PC-9 (cell line): ENCODE data around the gene CHRNA7. TPM values are rescaled to one million over a fixed set of nuclear protein-coding genes. Genes with fewer than 3 reads are reported as not detected.

ENCODE experiments used
- BruUV-seq: library from RNA; stranded (reverse); fragments of 400-500 nt; replicated peaks from 2 replicates; lab custom pipeline; 2021; lab: Mats Ljungman, UMichigan
- CTCF ChIA-PET: fragments of 300-600 bp; sonication (Branson Sonifier 250); formaldehyde crosslinking; loops from one replicate; lab custom pipeline; 2022; ENCODE audit warnings: antibody characterized with exemption; lab: Charles Lee
- POLR2A ChIA-PET: fragments of 300-600 bp; sonication (Branson Sonifier 250); formaldehyde crosslinking; loops from one replicate; lab custom pipeline; 2022; ENCODE audit warnings: antibody characterized with exemption; ENCODE audit not compliant: unreplicated experiment; lab: Charles Lee
- DNase-seq, 2 experiments: peaks; one replicate each; pipeline versions ENCODE4 v3.0.0 to v3.0.0-alpha.2; 2015 to 2022; ENCODE audit warnings: mixed read lengths in 1 of 2
- H2AFZ ChIP-seq: fragments of 200-600 bp; sonication (generic); 2 replicates; pipeline ENCODE4 v1.8.1; 2017; ENCODE audit warnings: antibody characterized with exemption
- H3F3A ChIP-seq: fragments of 200-600 bp; sonication (generic); 2 replicates; pipeline ENCODE4 v1.8.1; 2017; ENCODE audit warnings: antibody characterized with exemption, mild to moderate bottlenecking, low read depth; ENCODE audit not compliant: insufficient read depth
- H3K27ac ChIP-seq: fragments of 200-600 bp; sonication (generic); 2 replicates; pipeline ENCODE4 v1.6.1; 2016; ENCODE audit warnings: mixed run types
- H3K27me3 ChIP-seq: fragments of 200-600 bp; sonication (generic); 2 replicates; pipeline ENCODE4 v1.6.1; 2016; ENCODE audit warnings: low read depth, mixed run types; ENCODE audit not compliant: insufficient read depth
- H3K36me3 ChIP-seq: fragments of 200-600 bp; sonication (generic); 2 replicates; pipeline ENCODE4 v1.6.1; 2016; ENCODE audit warnings: low read depth, mixed run types
- H3K4me1 ChIP-seq: fragments of 200-600 bp; sonication (generic); replicated peaks from 2 replicates; pipeline ENCODE4 v1.6.1; 2016; ENCODE audit warnings: mixed run types; ENCODE audit not compliant: insufficient read depth
- H3K4me2 ChIP-seq: fragments of 200-600 bp; sonication (generic); 2 replicates; pipeline ENCODE4 v1.6.1; 2017; ENCODE audit warnings: mixed run types
- H3K4me3 ChIP-seq: fragments of 200-600 bp; sonication (generic); 2 replicates; pipeline ENCODE4 v1.6.1; 2016; ENCODE audit warnings: mixed run types
- H3K79me2 ChIP-seq: fragments of 200-600 bp; sonication (generic); 2 replicates; pipeline ENCODE4 v1.6.1; 2017; ENCODE audit warnings: low read depth, mixed run types
- H3K9me2 ChIP-seq: fragments of 200-600 bp; sonication (generic); 2 replicates; pipeline ENCODE4 v1.8.1; 2017; ENCODE audit warnings: mild to moderate bottlenecking; ENCODE audit not compliant: insufficient read depth
- H3K9me3 ChIP-seq: fragments of 200-600 bp; sonication (generic); 2 replicates; pipeline ENCODE4 v1.8.1; 2016; ENCODE audit warnings: low read depth; ENCODE audit not compliant: insufficient read depth
- H4K20me1 ChIP-seq: fragments of 200-600 bp; sonication (generic); 2 replicates; pipeline ENCODE4 v1.8.1; 2017; ENCODE audit not compliant: insufficient read depth
- CTCF ChIP-seq: fragments of 200-600 bp; sonication (generic); conservative IDR thresholded peaks from 2 replicates; pipeline ENCODE4 v1.6.1; 2017; ENCODE audit warnings: mixed run types, antibody characterized with exemption, mild to moderate bottlenecking, moderate library complexity
- EZH2 ChIP-seq: fragments of 200-600 bp; sonication (generic); IDR thresholded peaks from 2 replicates; pipeline ENCODE4 v1.8.0; 2017; ENCODE audit warnings: antibody characterized with exemption, low read depth
- intact Hi-C: fragments of 100-400 bp; cut with micrococcal nuclease; formaldehyde crosslinking; loops from one replicate; pipeline ENCODE4 v1.10.0; 2022; ENCODE audit not compliant: unreplicated experiment
- total RNA-seq: library from RNA; stranded (reverse); gene quantifications from 2 replicates; pipeline ENCODE4 v1.2.3, GENCODE V29; 2021

Gene CHRNA7
- total RNA-seq, 1 experiment from 2014 or later: not detected

DNA sequence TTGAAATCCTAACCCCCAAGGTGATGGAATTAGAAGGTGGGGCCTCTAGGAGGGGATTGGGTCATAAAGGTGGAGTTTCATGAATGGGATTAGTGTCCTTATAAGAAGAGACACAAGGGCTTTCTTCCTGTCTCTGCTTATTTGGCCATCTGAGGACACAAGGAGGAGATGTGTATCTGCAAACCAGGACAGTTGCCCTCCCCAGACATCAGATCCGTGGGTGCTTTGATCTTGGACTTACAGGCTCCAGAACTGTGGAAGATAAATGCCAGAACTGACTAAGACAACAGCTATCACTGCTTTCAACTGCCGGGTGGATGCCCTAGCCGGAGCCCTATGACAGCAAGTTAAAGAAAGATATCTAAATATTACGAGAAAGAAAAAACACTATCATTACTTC lies 94.4 kb downstream of the CHRNA7 start:
- TF ChIP-seq CTCF: no peak
- no peak for TF ChIP-seq EZH2
- no peaks in the 10 kb centered on the region for H4K20me1 ChIP-seq
- peaks cover 27% of the 10 kb centered on the region for H3K27me3 ChIP-seq
- no peak overlapping the region for H3K4me3 ChIP-seq
- ChIA-PET POLR2A (no interaction called here), CTCF (no interaction called here)
- no peak for DNase-seq
- H3K4me2 ChIP-seq: no peak overlapping the region
- no peaks in the 10 kb centered on the region for H3K4me1 ChIP-seq
- no peaks in the 10 kb centered on the region for H3K79me2 ChIP-seq
- no peaks in the 10 kb centered on the region for H3K36me3 ChIP-seq
- H3K27ac ChIP-seq: no peak overlapping the region
- no peaks in the 10 kb centered on the region; the same call in 1 of the 2 replicates for H3K9me2 ChIP-seq
- no peaks in the 10 kb centered on the region for H3F3A ChIP-seq
- no TSS peak for BruUV-seq
- no peak overlapping the region for H2AFZ ChIP-seq
- intact Hi-C loops: no loop called here
- no peaks in the 10 kb centered on the region for H3K9me3 ChIP-seq

- Histone ChIP-seq H3K79me2 (no peaks in the 10 kb centered on the region), H3K4me3 (no peak overlapping the region), H3K36me3 (no peaks in the 10 kb centered on the region), H3K27me3 (peaks cover 19% of the 10 kb centered on the region; the same call in 1 of the 2 replicates), H3K4me1 (no peaks in the 10 kb centered on the region), H3K4me2 (no peak overlapping the region), H3F3A (no peaks in the 10 kb centered on the region), H2AFZ (no peak overlapping the region), H4K20me1 (no peaks in the 10 kb centered on the region), H3K9me2 (no peaks in the 10 kb centered on the region; the same call in 1 of the 2 replicates), H3K9me3 (no peaks in the 10 kb centered on the region), H3K27ac (no peak overlapping the region)
- TF ChIP-seq EZH2: no peak
- no peak for TF ChIP-seq CTCF
- POLR2A ChIA-PET: no interaction called here
- CTCF ChIA-PET: no interaction called here
- no TSS peak for BruUV-seq
- intact Hi-C loops: no loop called here
- no peak for DNase-seq
Observed at GRCh38 chr15:32125595-32125994, 95.3 kb downstream of the CHRNA7 start.

- POLR2A ChIA-PET: no interaction called here
Observed at GRCh38 chr15:32129815-32130214, 99.5 kb downstream of the CHRNA7 start.

More at GRCh38 chr15:32129815-32130214, 99.5 kb downstream of the CHRNA7 start:
- Histone ChIP-seq H3K4me3 (no peak overlapping the region), H3K36me3 (no peaks in the 10 kb centered on the region), H3K9me3 (no peaks in the 10 kb centered on the region), H2AFZ (no peak overlapping the region), H3K27ac (no peak overlapping the region), H3K27me3 (no peaks in the 10 kb centered on the region), H3K79me2 (no peaks in the 10 kb centered on the region), H3K4me1 (no peaks in the 10 kb centered on the region), H3K4me2 (no peak overlapping the region), H4K20me1 (no peaks in the 10 kb centered on the region), H3F3A (no peaks in the 10 kb centered on the region), H3K9me2 (no peaks in the 10 kb centered on the region; the same call in 1 of the 2 replicates)
- CTCF ChIA-PET: no interaction called here
- intact Hi-C loops: no loop called here
- BruUV-seq: no TSS peak
- TF ChIP-seq CTCF (no peak), EZH2 (no peak)
- no peak for DNase-seq
